Breast epithelium (tissue), 4 donors: ENCODE results near the gene ULK4. TPM values are rescaled to one million over a fixed set of nuclear protein-coding genes. Genes with fewer than 3 reads are reported as not detected.

Experiments
- DNase-seq, 2 donors: peaks; one replicate each; pipeline ENCODE4 v3.0.0-alpha.2; 2019; ENCODE audit warnings: low spot score in 2 of 2
- H3K27ac ChIP-seq, 2 donors: fragments of 200-600 bp; sonication (generic) in 1 of 2; one replicate each; pipeline ENCODE4 v1.5.1; 2016 to 2019; ENCODE audit warnings: mild to moderate bottlenecking in 1 of 2
- H3K27me3 ChIP-seq, 2 donors: fragments of 200-600 bp; sonication (generic) in 1 of 2; one replicate each; pipeline versions ENCODE4 v1.5.1 to v1.6.0; 2017 to 2019; ENCODE audit warnings: control low read depth in 1 of 2, mild to moderate bottlenecking in 1 of 2
- H3K36me3 ChIP-seq: fragments of 200-600 bp; one replicate; pipeline ENCODE4 v1.5.1; 2019
- H3K4me1 ChIP-seq, 2 donors: fragments of 200-600 bp; sonication (generic); one replicate each; pipeline ENCODE4 v1.5.1; 2016 to 2019; ENCODE audit warnings: control low read depth in 1 of 2
- H3K4me3 ChIP-seq, 3 donors: fragments of 200-600 bp; sonication (generic); 1 replicate in 2 of 3; 2 replicates in 1 of 3; pipeline ENCODE4 v1.5.1; 2016 to 2019; ENCODE audit warnings: mild to moderate bottlenecking in 3 of 3, moderate library complexity in 2 of 3
- H3K9me3 ChIP-seq, 2 donors: fragments of 200-600 bp; sonication (generic) in 1 of 2; one replicate each; pipeline ENCODE4 v1.5.1; 2016 to 2019; ENCODE audit warnings: control low read depth in 1 of 2
- POLR2A ChIP-seq: fragments of 450-650 bp; IDR thresholded peaks from one replicate; pipeline ENCODE4 v1.6.1; 2016; ENCODE audit warnings: antibody characterized with exemption, mild to moderate bottlenecking, moderate library complexity
- POLR2AphosphoS5 ChIP-seq, 3 donors: sonication (generic); formaldehyde crosslinking; IDR thresholded peaks; one replicate each; pipeline ENCODE4 v1.6.1; 2017; ENCODE audit warnings: antibody characterized with exemption in 3 of 3
- intact Hi-C: fragments of 100-400 bp; cut with DNase I; formaldehyde crosslinking; loops from one replicate; pipeline ENCODE4 v1.15.1; 2023; ENCODE audit warnings: low total_unique reads
- total RNA-seq, 3 donors: library from RNA; depleted of rRNA; stranded (reverse); fragments of >200 nt; gene quantifications; one replicate each; pipeline ENCODE4 v1.1.0, GENCODE V29; 2016
- TF ChIP-seq, protein P1 (sequence below), 3 donors: fragments of 450-650 bp; IDR thresholded peaks; one replicate each; pipeline ENCODE4 v1.5.1; 2016 to 2017; ENCODE audit warnings: antibody characterized with exemption in 3 of 3, mild to moderate bottlenecking in 3 of 3, moderate library complexity in 3 of 3

Gene ULK4
- total RNA-seq, 3 donors from 2014 or later: 23.0 to 52.8 (median 31.8) TPM

- Histone ChIP-seq H3K4me1 (no peaks in the 10 kb centered on the region), H3K9me3 (peaks cover 0 to 9% of the 10 kb centered on the region in 2 donors), H3K36me3 (no peaks in the 10 kb centered on the region), H3K27me3 (no peaks in the 10 kb centered on the region), H3K4me3 (no peak overlapping the region), H3K27ac (no peak overlapping the region)
- intact Hi-C loops: no loop called here
- TF ChIP-seq POLR2A (no peak), POLR2AphosphoS5 (IDR thresholded peaks at IDR 0.05) (no peak)
- DNase-seq: no peak
These were observed 524.9 kb downstream of the ULK4 start for GRCh38 chr3:41436983-41437382.

- TF ChIP-seq POLR2A (no peak), POLR2AphosphoS5 (IDR thresholded peaks at IDR 0.05) (no peak)
- TF ChIP-seq, protein P1, sequence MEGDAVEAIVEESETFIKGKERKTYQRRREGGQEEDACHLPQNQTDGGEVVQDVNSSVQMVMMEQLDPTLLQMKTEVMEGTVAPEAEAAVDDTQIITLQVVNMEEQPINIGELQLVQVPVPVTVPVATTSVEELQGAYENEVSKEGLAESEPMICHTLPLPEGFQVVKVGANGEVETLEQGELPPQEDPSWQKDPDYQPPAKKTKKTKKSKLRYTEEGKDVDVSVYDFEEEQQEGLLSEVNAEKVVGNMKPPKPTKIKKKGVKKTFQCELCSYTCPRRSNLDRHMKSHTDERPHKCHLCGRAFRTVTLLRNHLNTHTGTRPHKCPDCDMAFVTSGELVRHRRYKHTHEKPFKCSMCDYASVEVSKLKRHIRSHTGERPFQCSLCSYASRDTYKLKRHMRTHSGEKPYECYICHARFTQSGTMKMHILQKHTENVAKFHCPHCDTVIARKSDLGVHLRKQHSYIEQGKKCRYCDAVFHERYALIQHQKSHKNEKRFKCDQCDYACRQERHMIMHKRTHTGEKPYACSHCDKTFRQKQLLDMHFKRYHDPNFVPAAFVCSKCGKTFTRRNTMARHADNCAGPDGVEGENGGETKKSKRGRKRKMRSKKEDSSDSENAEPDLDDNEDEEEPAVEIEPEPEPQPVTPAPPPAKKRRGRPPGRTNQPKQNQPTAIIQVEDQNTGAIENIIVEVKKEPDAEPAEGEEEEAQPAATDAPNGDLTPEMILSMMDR (IDR thresholded peaks at IDR 0.05): no peak
- Histone ChIP-seq H3K36me3 (no peaks in the 10 kb centered on the region), H3K4me1 (no peaks in the 10 kb centered on the region), H3K27ac (no peak overlapping the region), H3K9me3 (no peaks in the 10 kb centered on the region), H3K4me3 (no peak overlapping the region), H3K27me3 (no peaks in the 10 kb centered on the region)
- DNase-seq: no peak
- intact Hi-C loops: loop anchor here (2.0 kb wide), 1 partner anchor 66 kb away; no protein-coding TSS in a partner anchor
These were observed 527.1 kb downstream of the ULK4 start for GRCh38 chr3:41434781-41435180.

DNA sequence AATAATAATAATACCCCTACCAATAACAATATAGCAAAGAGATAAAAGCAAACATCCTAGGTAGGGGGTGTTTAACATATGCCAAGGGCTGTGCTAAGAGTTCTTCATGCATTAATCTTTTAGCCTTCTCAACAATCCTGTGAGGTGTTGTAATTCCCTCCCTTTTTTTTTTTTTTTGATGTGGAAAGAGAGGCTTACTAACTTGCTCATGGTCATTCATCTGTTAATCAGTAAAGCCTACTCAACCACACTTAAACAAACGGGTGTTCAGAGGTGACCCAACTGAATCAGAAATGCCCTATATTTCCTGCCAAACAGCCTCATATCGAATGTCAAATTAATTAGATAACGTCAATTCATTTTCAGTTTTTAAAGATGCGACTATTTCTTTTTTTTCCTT lies 530.5 kb downstream of the ULK4 start:
- H3K4me1 ChIP-seq: no peaks in the 10 kb centered on the region
- H3K36me3 ChIP-seq: no peaks in the 10 kb centered on the region
- H3K27ac ChIP-seq: no peak overlapping the region
- TF ChIP-seq, protein P1 (IDR thresholded peaks at IDR 0.05): no peak
- TF ChIP-seq POLR2A (no peak), POLR2AphosphoS5 (IDR thresholded peaks at IDR 0.05) (no peak)
- no peak overlapping the region for H3K4me3 ChIP-seq
- H3K9me3 ChIP-seq: peaks cover 6 to 13% of the 10 kb centered on the region in 2 donors
- DNase-seq: no peak
- no peaks in the 10 kb centered on the region for H3K27me3 ChIP-seq
- intact Hi-C loops: no loop called here

- intact Hi-C loops: no loop called here
- Histone ChIP-seq H3K9me3 (peaks cover 6 to 16% of the 10 kb centered on the region in 2 donors), H3K36me3 (no peaks in the 10 kb centered on the region), H3K4me1 (no peaks in the 10 kb centered on the region), H3K27ac (no peak overlapping the region), H3K27me3 (no peaks in the 10 kb centered on the region), H3K4me3 (no peak overlapping the region)
- DNase-seq: no peak
- no peak for TF ChIP-seq POLR2AphosphoS5 (IDR thresholded peaks at IDR 0.05)
- TF ChIP-seq, protein P1 (IDR thresholded peaks at IDR 0.05): no peak
- TF ChIP-seq POLR2A: no peak
These were observed 531.0 kb downstream of the ULK4 start for GRCh38 chr3:41430886-41431285.

DNA sequence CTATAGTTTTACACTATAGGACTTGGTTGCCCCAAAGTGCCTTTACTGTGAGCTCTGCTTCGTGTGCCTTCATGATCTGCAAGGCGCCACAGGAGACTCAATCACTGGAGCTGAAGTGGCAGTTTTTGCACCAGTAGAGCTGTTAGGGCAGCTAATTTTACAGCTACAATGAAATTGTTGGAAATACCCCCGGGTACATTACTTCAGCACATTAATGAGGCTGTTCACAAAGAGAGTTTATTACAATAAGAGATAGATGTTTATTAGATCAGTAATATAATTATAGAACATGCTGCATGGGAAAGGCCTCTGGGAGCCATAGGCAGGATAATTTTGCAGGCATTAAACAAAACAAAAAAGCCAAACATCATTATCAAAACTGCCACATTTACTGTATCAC lies 531.5 kb downstream of the ULK4 start:
- no peak for DNase-seq
- Histone ChIP-seq H3K9me3 (peaks cover 6 to 21% of the 10 kb centered on the region in 2 donors), H3K27ac (no peak overlapping the region), H3K4me3 (no peak overlapping the region), H3K4me1 (no peaks in the 10 kb centered on the region), H3K36me3 (no peaks in the 10 kb centered on the region), H3K27me3 (no peaks in the 10 kb centered on the region)
- intact Hi-C loops: no loop called here
- TF ChIP-seq POLR2AphosphoS5 (IDR thresholded peaks at IDR 0.05): no peak
- TF ChIP-seq, protein P1 (IDR thresholded peaks at IDR 0.05): no peak
- TF ChIP-seq POLR2A: no peak

DNA sequence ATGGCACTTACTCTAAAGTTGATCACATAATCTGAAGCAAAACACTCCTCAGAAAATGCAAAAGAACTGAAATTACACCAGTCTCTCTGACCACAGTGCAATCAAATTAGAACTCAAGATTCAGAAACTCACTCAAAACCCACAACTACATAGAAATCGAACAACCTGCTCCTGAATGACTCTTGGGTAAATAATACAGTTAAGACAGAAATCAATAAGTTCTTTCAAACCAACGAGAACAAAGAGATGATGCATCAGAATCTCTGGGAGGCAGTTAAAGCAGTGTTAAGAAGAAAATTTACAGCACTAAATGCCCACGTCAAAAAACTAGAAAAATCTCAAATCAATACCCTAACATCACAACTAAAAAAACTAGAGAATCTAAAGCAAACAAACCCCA lies 535.4 kb downstream of the ULK4 start:
- intact Hi-C loops: no loop called here
- peaks cover 6 to 24% of the 10 kb centered on the region in 2 donors for H3K9me3 ChIP-seq
- TF ChIP-seq, protein P1 (IDR thresholded peaks at IDR 0.05): no peak
- TF ChIP-seq POLR2A (no peak), POLR2AphosphoS5 (IDR thresholded peaks at IDR 0.05) (no peak)
- H3K27ac ChIP-seq: no peak overlapping the region
- no peaks in the 10 kb centered on the region for H3K4me1 ChIP-seq
- no peak overlapping the region for H3K4me3 ChIP-seq
- no peak for DNase-seq
- no peaks in the 10 kb centered on the region for H3K27me3 ChIP-seq
- H3K36me3 ChIP-seq: no peaks in the 10 kb centered on the region
